ENCODE results near the gene GPATCH1. TPM values are rescaled to one million over a fixed set of nuclear protein-coding genes. Genes with fewer than 3 reads are reported as not detected.

GPATCH1 gene
- total and polyA plus RNA-seq, 2 of the 13 experiments (the other 11 are each of a cell fraction or from before 2014, with no cell fraction given) = 6.8 to 6.9 TPM

GRCh38 chr19:33040994-33041827 is 39.8 kb upstream of the GPATCH1 start (continued):
- TF ChIP-seq, protein P1, sequence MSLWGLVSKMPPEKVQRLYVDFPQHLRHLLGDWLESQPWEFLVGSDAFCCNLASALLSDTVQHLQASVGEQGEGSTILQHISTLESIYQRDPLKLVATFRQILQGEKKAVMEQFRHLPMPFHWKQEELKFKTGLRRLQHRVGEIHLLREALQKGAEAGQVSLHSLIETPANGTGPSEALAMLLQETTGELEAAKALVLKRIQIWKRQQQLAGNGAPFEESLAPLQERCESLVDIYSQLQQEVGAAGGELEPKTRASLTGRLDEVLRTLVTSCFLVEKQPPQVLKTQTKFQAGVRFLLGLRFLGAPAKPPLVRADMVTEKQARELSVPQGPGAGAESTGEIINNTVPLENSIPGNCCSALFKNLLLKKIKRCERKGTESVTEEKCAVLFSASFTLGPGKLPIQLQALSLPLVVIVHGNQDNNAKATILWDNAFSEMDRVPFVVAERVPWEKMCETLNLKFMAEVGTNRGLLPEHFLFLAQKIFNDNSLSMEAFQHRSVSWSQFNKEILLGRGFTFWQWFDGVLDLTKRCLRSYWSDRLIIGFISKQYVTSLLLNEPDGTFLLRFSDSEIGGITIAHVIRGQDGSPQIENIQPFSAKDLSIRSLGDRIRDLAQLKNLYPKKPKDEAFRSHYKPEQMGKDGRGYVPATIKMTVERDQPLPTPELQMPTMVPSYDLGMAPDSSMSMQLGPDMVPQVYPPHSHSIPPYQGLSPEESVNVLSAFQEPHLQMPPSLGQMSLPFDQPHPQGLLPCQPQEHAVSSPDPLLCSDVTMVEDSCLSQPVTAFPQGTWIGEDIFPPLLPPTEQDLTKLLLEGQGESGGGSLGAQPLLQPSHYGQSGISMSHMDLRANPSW (CRISPR knock-in tag; IDR thresholded peaks at IDR 0.05; ENCODE audit: borderline replicate concordance) = peak; percentile 89; the same call in 1 of the 2 replicates
- peak; percentile 49; the same call in 1 of the 2 replicates for TF ChIP-seq FOXC1 (CRISPR knock-in tag; IDR thresholded peaks at IDR 0.05; ENCODE audit: borderline replicate concordance)
- TF ChIP-seq, protein P2, sequence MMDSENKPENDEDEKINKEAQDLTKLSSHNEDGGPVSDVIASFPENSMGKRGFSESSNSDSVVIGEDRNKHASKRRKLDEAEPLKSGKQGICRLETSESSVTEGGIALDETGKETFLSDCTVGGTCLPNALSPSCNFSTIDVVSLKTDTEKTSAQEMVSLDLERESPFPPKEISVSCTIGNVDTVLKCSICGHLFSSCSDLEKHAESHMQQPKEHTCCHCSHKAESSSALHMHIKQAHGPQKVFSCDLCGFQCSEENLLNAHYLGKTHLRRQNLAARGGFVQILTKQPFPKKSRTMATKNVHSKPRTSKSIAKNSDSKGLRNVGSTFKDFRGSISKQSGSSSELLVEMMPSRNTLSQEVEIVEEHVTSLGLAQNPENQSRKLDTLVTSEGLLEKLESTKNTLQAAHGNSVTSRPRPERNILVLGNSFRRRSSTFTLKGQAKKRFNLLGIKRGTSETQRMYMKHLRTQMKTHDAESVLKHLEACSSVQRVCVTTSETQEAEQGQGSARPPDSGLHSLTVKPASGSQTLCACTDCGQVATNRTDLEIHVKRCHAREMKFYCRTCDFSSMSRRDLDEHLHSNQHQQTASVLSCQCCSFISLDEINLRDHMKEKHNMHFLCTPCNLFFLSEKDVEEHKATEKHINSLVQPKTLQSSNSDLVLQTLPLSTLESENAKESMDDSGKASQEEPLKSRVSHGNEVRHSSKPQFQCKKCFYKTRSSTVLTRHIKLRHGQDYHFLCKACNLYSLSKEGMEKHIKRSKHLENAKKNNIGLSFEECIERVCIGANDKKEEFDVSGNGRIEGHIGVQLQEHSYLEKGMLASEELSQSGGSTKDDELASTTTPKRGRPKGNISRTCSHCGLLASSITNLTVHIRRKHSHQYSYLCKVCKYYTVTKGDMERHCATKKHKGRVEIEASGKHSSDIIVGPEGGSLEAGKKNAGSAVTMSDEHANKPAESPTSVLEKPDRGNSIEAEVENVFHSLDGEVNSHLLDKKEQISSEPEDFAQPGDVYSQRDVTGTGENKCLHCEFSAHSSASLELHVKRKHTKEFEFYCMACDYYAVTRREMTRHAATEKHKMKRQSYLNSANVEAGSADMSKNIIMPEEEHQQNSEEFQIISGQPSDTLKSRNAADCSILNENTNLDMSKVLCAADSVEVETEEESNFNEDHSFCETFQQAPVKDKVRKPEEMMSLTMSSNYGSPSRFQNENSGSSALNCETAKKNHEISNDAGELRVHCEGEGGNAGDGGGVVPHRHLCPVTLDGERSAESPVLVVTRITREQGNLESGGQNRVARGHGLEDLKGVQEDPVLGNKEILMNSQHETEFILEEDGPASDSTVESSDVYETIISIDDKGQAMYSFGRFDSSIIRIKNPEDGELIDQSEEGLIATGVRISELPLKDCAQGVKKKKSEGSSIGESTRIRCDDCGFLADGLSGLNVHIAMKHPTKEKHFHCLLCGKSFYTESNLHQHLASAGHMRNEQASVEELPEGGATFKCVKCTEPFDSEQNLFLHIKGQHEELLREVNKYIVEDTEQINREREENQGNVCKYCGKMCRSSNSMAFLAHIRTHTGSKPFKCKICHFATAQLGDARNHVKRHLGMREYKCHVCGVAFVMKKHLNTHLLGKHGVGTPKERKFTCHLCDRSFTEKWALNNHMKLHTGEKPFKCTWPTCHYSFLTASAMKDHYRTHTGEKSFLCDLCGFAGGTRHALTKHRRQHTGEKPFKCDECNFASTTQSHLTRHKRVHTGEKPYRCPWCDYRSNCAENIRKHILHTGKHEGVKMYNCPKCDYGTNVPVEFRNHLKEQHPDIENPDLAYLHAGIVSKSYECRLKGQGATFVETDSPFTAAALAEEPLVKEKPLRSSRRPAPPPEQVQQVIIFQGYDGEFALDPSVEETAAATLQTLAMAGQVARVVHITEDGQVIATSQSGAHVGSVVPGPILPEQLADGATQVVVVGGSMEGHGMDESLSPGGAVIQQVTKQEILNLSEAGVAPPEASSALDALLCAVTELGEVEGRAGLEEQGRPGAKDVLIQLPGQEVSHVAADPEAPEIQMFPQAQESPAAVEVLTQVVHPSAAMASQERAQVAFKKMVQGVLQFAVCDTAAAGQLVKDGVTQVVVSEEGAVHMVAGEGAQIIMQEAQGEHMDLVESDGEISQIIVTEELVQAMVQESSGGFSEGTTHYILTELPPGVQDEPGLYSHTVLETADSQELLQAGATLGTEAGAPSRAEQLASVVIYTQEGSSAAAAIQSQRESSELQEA (CRISPR knock-in tag; IDR thresholded peaks at IDR 0.05; ENCODE audit: not compliant biosample characterization) = no peak
- no peak for TF ChIP-seq HOXD1 (CRISPR knock-in tag; IDR thresholded peaks at IDR 0.05)
- no peak for TF ChIP-seq PRMT3 (CRISPR knock-in tag; IDR thresholded peaks at IDR 0.05; ENCODE audit: borderline replicate concordance, low read depth)
- TF ChIP-seq KLF12 (CRISPR knock-in tag; IDR thresholded peaks at IDR 0.05; ENCODE audit: borderline replicate concordance) = no peak
- TF ChIP-seq TEAD3 (CRISPR knock-in tag; optimal IDR thresholded peaks at IDR 0.05; ENCODE audit: borderline replicate concordance) = peak; percentile 85
- no peak for TF ChIP-seq NAIF1 (CRISPR knock-in tag; IDR thresholded peaks at IDR 0.05; ENCODE audit: borderline replicate concordance)
- no peak for TF ChIP-seq ZNF629 (CRISPR knock-in tag; conservative IDR thresholded peaks at IDR 0.05)
- no peak for TF ChIP-seq ZNF20 (CRISPR knock-in tag; IDR thresholded peaks at IDR 0.05)
- TF ChIP-seq, protein P3, sequence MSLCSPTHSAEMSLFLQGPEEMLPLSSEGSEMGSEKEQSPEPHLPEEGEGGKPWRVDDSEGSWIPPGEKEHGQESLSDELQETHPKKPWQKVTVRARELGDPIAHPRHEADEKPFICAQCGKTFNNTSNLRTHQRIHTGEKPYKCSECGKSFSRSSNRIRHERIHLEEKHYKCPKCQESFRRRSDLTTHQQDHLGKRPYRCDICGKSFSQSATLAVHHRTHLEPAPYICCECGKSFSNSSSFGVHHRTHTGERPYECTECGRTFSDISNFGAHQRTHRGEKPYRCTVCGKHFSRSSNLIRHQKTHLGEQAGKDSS (CRISPR knock-in tag; IDR thresholded peaks at IDR 0.05; ENCODE audit: borderline replicate concordance, low read depth) = no peak
- no peak; the same call in 1 of the 2 replicates for TF ChIP-seq JUNB (CRISPR knock-in tag; IDR thresholded peaks at IDR 0.05; ENCODE audit: borderline replicate concordance)
- TF ChIP-seq KLF9 (CRISPR knock-in tag; IDR thresholded peaks at IDR 0.05; ENCODE audit: low read depth) = no peak
- no peak for TF ChIP-seq ZKSCAN5 (CRISPR knock-in tag; IDR thresholded peaks at IDR 0.05)
- TF ChIP-seq ZBTB26 (CRISPR knock-in tag; IDR thresholded peaks at IDR 0.05; ENCODE audit: borderline replicate concordance) = peak; percentile 17; the same call in 1 of the 2 replicates
